K562 (cell line): ENCODE results near the gene VN1R4. TPM values are rescaled to one million over a fixed set of nuclear protein-coding genes. Genes with fewer than 3 reads are reported as not detected.
"Not testable (repeated sequence)": the region's sequence is repeated elsewhere in the genome, so short reads cannot be mapped to it uniquely, and the experiment has no call there.

Experiments used
- ATAC-seq: fragments of 200-7000 bp; cut with Tn5 transposase; 3 replicates; pipeline ENCODE4 v1.9.1; 2020; ENCODE audit warnings: moderate library complexity
- Bru-seq: library from RNA; stranded (reverse); fragments of 400-500 nt; gene quantifications from one replicate; lab custom pipeline; 2021; lab: Mats Ljungman, UMichigan
- BruChase-seq, 2 experiments: library from RNA; stranded (reverse); fragments of 400-500 nt; gene quantifications; one replicate each; lab custom pipeline; 2021; lab: Mats Ljungman, UMichigan
- BruUV-seq: library from RNA; stranded (reverse); fragments of 400-500 nt; replicated peaks from 2 replicates; lab custom pipeline; 2021; lab: Mats Ljungman, UMichigan
- CTCF ChIA-PET: fragments of 300-600 bp; formaldehyde crosslinking; extraction: SDS; loops from one replicate; lab custom pipeline; 2021; ENCODE audit warnings: low intra/inter-chr PET ratio; lab: Yijun Ruan, JAX
- POLR2A ChIA-PET: fragments of 300-600, 350-650 bp; sonication (Branson Sonifier 250); formaldehyde crosslinking; extraction: SDS; loops from one replicate; lab custom pipeline; 2021; ENCODE audit warnings: antibody characterized with exemption, inconsistent platforms; lab: Yijun Ruan, JAX
- DNase-seq, 4 experiments: peaks; one replicate each; pipeline versions ENCODE4 v3.0.0 to v3.0.0-alpha.2; 2011 to 2018; ENCODE audit warnings: low spot score in 3 of 4, mixed read lengths in 3 of 4; ENCODE audit errors: extremely low read depth in 1 of 4
- FAIRE-seq: peaks from 2 replicates; lab custom pipeline; 2011; peaks lifted over from hg19 to GRCh38; lab: Jason Lieb, UNC
- H2AFZ ChIP-seq: 2 replicates; pipeline ENCODE4 v1.6.0; 2011; ENCODE audit warnings: low read depth, low read length, control low read depth, inconsistent platforms
- H3K27ac ChIP-seq: fragments of 200-600 bp; 3 replicates; pipeline ENCODE4 v1.8.0; 2011; ENCODE audit warnings: low read depth, mild to moderate bottlenecking, control low read depth, inconsistent platforms, low read length, moderate library complexity, mixed read lengths; ENCODE audit errors: extremely low read depth
- H3K27me3 ChIP-seq, 2 experiments: fragments of 300-600 bp in 1 of 2; 2 replicates in 1 of 2; 3 replicates in 1 of 2; pipeline versions ENCODE4 v1.6.0 to v1.8.0; 2011; ENCODE audit warnings: inconsistent platforms in 2 of 2, low read length in 2 of 2, mild to moderate bottlenecking in 1 of 2, mixed read lengths in 1 of 2, moderate library complexity in 1 of 2; ENCODE audit not compliant: control insufficient read depth in 2 of 2, insufficient read depth in 2 of 2
- H3K36me3 ChIP-seq: fragments of 300-600 bp; 3 replicates; pipeline ENCODE4 v1.8.0; 2011; ENCODE audit warnings: mild to moderate bottlenecking, low read length, inconsistent platforms; ENCODE audit not compliant: control insufficient read depth, insufficient read depth
- H3K4me1 ChIP-seq, 2 experiments: fragments of 200-600 bp in 1 of 2; replicated peaks in 1 of 2; 2 replicates in 1 of 2; 3 replicates in 1 of 2; pipeline versions ENCODE4 v1.5.1 to v1.8.0; 2011; ENCODE audit warnings: inconsistent platforms in 2 of 2, low read length in 2 of 2, mild to moderate bottlenecking in 1 of 2, mixed read lengths in 1 of 2, moderate library complexity in 1 of 2; ENCODE audit not compliant: control insufficient read depth in 2 of 2, insufficient read depth in 2 of 2
- H3K4me2 ChIP-seq: 2 replicates; pipeline ENCODE4 v1.6.1; 2011; ENCODE audit warnings: low read length, control low read depth, inconsistent platforms, mixed read lengths; ENCODE audit not compliant: insufficient read depth
- H3K4me3 ChIP-seq: fragments of 200-600 bp; sonication (generic), shearing (Covaris generic); 2 replicates; pipeline ENCODE4 v1.5.1; 2016; ENCODE audit warnings: control low read depth, inconsistent platforms
- H3K79me2 ChIP-seq: fragments of 200-600 bp; 3 replicates; pipeline ENCODE4 v1.8.0; 2011; ENCODE audit warnings: low read length, inconsistent platforms; ENCODE audit not compliant: control insufficient read depth, insufficient read depth
- H3K9ac ChIP-seq, 2 experiments: 2 replicates each; pipeline versions ENCODE4 v1.6.0 to v1.6.1; 2011; ENCODE audit warnings: low read depth in 2 of 2, low read length in 2 of 2, control low read depth in 1 of 2, inconsistent platforms in 1 of 2, mild to moderate bottlenecking in 1 of 2, mixed read lengths in 1 of 2; ENCODE audit not compliant: insufficient read depth in 1 of 2
- H3K9me1 ChIP-seq: one replicate; pipeline ENCODE4 v1.6.0; 2011; ENCODE audit warnings: inconsistent platforms, mild to moderate bottlenecking, low read length, moderate library complexity; ENCODE audit not compliant: control insufficient read depth, insufficient read depth
- H3K9me3 ChIP-seq: replicated peaks from 2 replicates; pipeline ENCODE4 v1.5.1; 2011; ENCODE audit warnings: low read depth, low read length, inconsistent platforms; ENCODE audit not compliant: control insufficient read depth, insufficient read depth
- H4K20me1 ChIP-seq: replicated peaks from 2 replicates; pipeline ENCODE4 v1.6.1; 2011; ENCODE audit warnings: low read length, inconsistent platforms, mixed read lengths; ENCODE audit not compliant: control insufficient read depth, insufficient read depth
- ATF3 ChIP-seq, 2 experiments: fragments of 450-650 bp in 1 of 2; sonication (generic) in 1 of 2; formaldehyde crosslinking in 1 of 2; IDR thresholded peaks in 1 of 2; conservative IDR thresholded peaks in 1 of 2; 2 replicates each; pipeline versions ENCODE4 v1.6.1 to v1.8.1; 2016 to 2023; ENCODE audit warnings: mild to moderate bottlenecking in 2 of 2, moderate library complexity in 2 of 2, inconsistent platforms in 1 of 2, missing genetic modification reagents in 1 of 2
- ATF7 ChIP-seq: fragments of 450-650 bp; IDR thresholded peaks from 2 replicates; pipeline ENCODE4 v1.7.1; 2014; ENCODE audit warnings: mild to moderate bottlenecking, moderate library complexity
- EZH2 ChIP-seq: IDR thresholded peaks from 2 replicates; pipeline ENCODE4 v1.6.1; 2012; ENCODE audit warnings: low read depth, mild to moderate bottlenecking, inconsistent platforms, low read length, borderline replicate concordance
- IRF9 ChIP-seq: fragments of 450-650 bp; IDR thresholded peaks from 2 replicates; pipeline ENCODE4 v1.6.1; 2016; ENCODE audit warnings: missing biosample characterization, missing genetic modification characterization
- SRSF7 ChIP-seq: fragments of 200-400 bp; formaldehyde crosslinking; optimal IDR thresholded peaks from 2 replicates; pipeline ENCODE3; 2017; ENCODE audit warnings: mild to moderate bottlenecking, low read depth, low read length
- ZBTB43 ChIP-seq: sonication (generic); formaldehyde crosslinking; IDR thresholded peaks from 2 replicates; pipeline ENCODE4 v1.8.0; 2023; ENCODE audit warnings: mild to moderate bottlenecking, missing genetic modification reagents
- ZKSCAN8 ChIP-seq: fragments of 200-800 bp; sonication (Bioruptor generic); IDR thresholded peaks from 2 replicates; pipeline ENCODE4 v1.6.1; 2016; ENCODE audit warnings: missing genetic modification characterization, missing compliant biosample characterization
- WGBS: fragments of 100-300 bp; shearing (Covaris generic); methylation state at CpG from one replicate; pipeline ENCODE4 v1.1.6; 2016; ENCODE audit warnings: low coverage, mixed read lengths; ENCODE audit not compliant: insufficient coverage; ENCODE audit errors: missing lambda C conversion rate; 5-methylcytosine and 5-hydroxymethylcytosine counted together
- in situ Hi-C: fragments of 300-500 bp; cut with MboI; formaldehyde crosslinking; loops from 4 replicates; pipeline ENCODE4 v1.15.0; 2018; ENCODE audit warnings: inconsistent platforms, mixed read lengths
- intact Hi-C: fragments of 100-400 bp; cut with micrococcal nuclease; formaldehyde crosslinking; loops from 2 replicates; pipeline ENCODE4 v1.14.2; 2022
- long read RNA-seq, 3 experiments: library from polyadenylated mRNA in 2 of 3; library from RNA in 1 of 3; unstranded in 2 of 3; stranded (forward) in 1 of 3; transcript quantifications; one replicate each; pipeline ENCODE4 v2.0.0, GENCODE V29; 2019 to 2022
- polyA minus RNA-seq, 3 experiments: library from RNA; depleted of rRNA, polyadenylated mRNA; stranded (reverse); fragments of >200 nt; gene quantifications; 2 replicates each; pipeline ENCODE4 v1.2.3, GENCODE V29; 2011
- polyA plus RNA-seq, 8 experiments: library from polyadenylated mRNA; depleted of rRNA in 4 of 8; stranded (reverse) in 5 of 8; unstranded in 3 of 8; fragments of >200 nt; fragmentation: Nextera tagmentation in 2 of 8; fragmentation: Illumina TruSeq in 1 of 8; extraction: Ambion mirVana in 2 of 8; extraction: Trizol in 1 of 8; gene quantifications; 2 replicates each; pipeline versions ENCODE4 v1.2.1 to v1.2.3, GENCODE V29; 2011 to 2014; ENCODE audit warnings: inconsistent platforms in 1 of 8, missing spikeins in 1 of 8
- total RNA-seq, 7 experiments: library from RNA; depleted of rRNA in 6 of 7; stranded (reverse); fragments of >200 nt in 6 of 7; fragmentation: Illumina TruSeq in 2 of 7; extraction: Trizol in 2 of 7; gene quantifications; 2 replicates each; pipeline versions ENCODE4 v1.2.1 to v1.2.3, GENCODE V29; 2011 to 2021; ENCODE audit warnings: low replicate concordance in 1 of 7

The VN1R4 gene
- total RNA-seq (2011; cell fraction: chromatin; rRNA removed; ENCODE audit: low replicate concordance): not detected in 2 replicates
- total RNA-seq (2011; cell fraction: nucleolus; rRNA removed): not detected in 2 replicates
- total RNA-seq (2011; cell fraction: nucleoplasm; rRNA removed): not detected in 2 replicates
- total RNA-seq (2014; rRNA removed) (not detected in 2 replicates), total RNA-seq (2014; rRNA removed; fragmentation: Illumina TruSeq; extraction: Trizol) (not detected in 2 replicates), total RNA-seq (2015; rRNA removed; fragmentation: Illumina TruSeq; extraction: Trizol) (not detected in 2 replicates), total RNA-seq (2021) (not detected in 2 replicates), polyA plus RNA-seq (2011; rRNA removed) (not detected in 2 replicates), polyA plus RNA-seq (2014; fragmentation: Illumina TruSeq; extraction: Trizol) (not detected in 2 replicates), polyA plus RNA-seq (2014; fragmentation: Nextera tagmentation; extraction: Ambion mirVana) (not detected), polyA plus RNA-seq (2014; rRNA removed) (not detected in 2 replicates), polyA minus RNA-seq (2011; rRNA and poly(A)+ RNA removed) (not detected in 2 replicates), Bru-seq, nascent RNA (not detected), BruChase-seq, experiment 1, labeled RNA remaining after a 2-hour chase (not detected), BruChase-seq, experiment 2, labeled RNA remaining after a 6-hour chase (not detected)
- polyA plus RNA-seq (2011; cell fraction: cytosol; rRNA removed): not detected in 2 replicates
- not detected in 2 replicates for polyA plus RNA-seq (2011; cell fraction: nucleus; rRNA removed)
- not detected in 2 replicates for polyA plus RNA-seq (2012)
- polyA minus RNA-seq (2011; cell fraction: cytosol; rRNA and poly(A)+ RNA removed): not detected in 2 replicates
- polyA minus RNA-seq (2011; cell fraction: nucleus; rRNA and poly(A)+ RNA removed): not detected in 2 replicates
- long read RNA-seq, experiment 1: 0 reads
- long read RNA-seq, experiment 2: 0 reads
- long read RNA-seq, experiment 3: 0 reads

GRCh38 chr19:53267623-53268022, at the start of gene VN1R4:
TSS of gene VN1R4 (minus strand) at chr19:53267723. CDS start at chr19:53267665, 58 bp downstream.
- H3K9me3 ChIP-seq, BruUV-seq, H3K27ac ChIP-seq, H3K27me3 ChIP-seq, CTCF ChIA-PET, H3K4me1 ChIP-seq, H3K9me1 ChIP-seq, H3K4me3 ChIP-seq, POLR2A ChIA-PET, DNase-seq, ATAC-seq, H3K4me2 ChIP-seq, intact Hi-C loops, in situ Hi-C loops, FAIRE-seq, H3K9ac ChIP-seq, H3K79me2 ChIP-seq, H2AFZ ChIP-seq, H3K36me3 ChIP-seq, H4K20me1 ChIP-seq: not testable (repeated sequence)
- 0% methylated on average over 3 of the region's 5 CpGs for WGBS

- Histone ChIP-seq H2AFZ (no peak overlapping the region), H3K36me3 (no peaks in the 10 kb centered on the region), H3K4me3 (no peak overlapping the region), H3K27me3 (peaks cover 0 to 24% of the 10 kb centered on the region in 2 experiments; a peak in 2 of 5 replicates), H4K20me1 (no peaks in the 10 kb centered on the region), H3K9ac (no peak overlapping the region), H3K9me3 (peaks cover 2% of the 10 kb centered on the region), H3K27ac (no peak overlapping the region), H3K4me2 (no peak overlapping the region), H3K79me2 (no peaks in the 10 kb centered on the region), H3K4me1 (peaks cover 0 to 7% of the 10 kb centered on the region in 2 experiments; a peak in 2 of 5 replicates), H3K9me1 (no peaks in the 10 kb centered on the region)
- intact Hi-C loops: no loop called here
- DNase-seq: no peak
- no peak for FAIRE-seq
- in situ Hi-C loops: no loop called here
- POLR2A ChIA-PET: no interaction called here
- no TSS peak for BruUV-seq
- CTCF ChIA-PET: no interaction called here
- ATAC-seq: no peak
- 0% methylated on average over 12 of the region's 12 CpGs for WGBS
- no peak for TF ChIP-seq IRF9
- no peak for TF ChIP-seq ZBTB43
- TF ChIP-seq ZKSCAN8 (CRISPR knock-in tag): no peak
- no peak for TF ChIP-seq EZH2
- TF ChIP-seq ATF3 (IDR thresholded peaks at IDR 0.05): peak; percentile 87
- TF ChIP-seq ATF3 (CRISPR knock-in tag; conservative IDR thresholded peaks at IDR 0.05): no peak
- peak; percentile 72; the same call in 1 of the 2 replicates for TF ChIP-seq ATF7
- TF ChIP-seq SRSF7: no peak
These were observed 44.4 kb upstream of the VN1R4 start for GRCh38 chr19:53311897-53312296.
